Uterus (tissue), 2 donors: Measurements from ENCODE around the gene LMO7.

Experiments used
- POLR2A ChIP-seq, 2 donors: fragments of 450-650 bp; IDR thresholded peaks; one replicate each; pipeline ENCODE4 v1.6.1; 2016; ENCODE audit warnings: antibody characterized with exemption in 2 of 2, mild to moderate bottlenecking in 1 of 2, moderate library complexity in 1 of 2
- TF ChIP-seq, protein P1 (sequence below), 4 experiments: fragments of 200-600 bp in 2 of 4; fragments of 450-650 bp in 2 of 4; sonication (generic) in 2 of 4; IDR thresholded peaks; one replicate each; pipeline ENCODE4 v1.5.1; 2016 to 2019; ENCODE audit warnings: antibody characterized with exemption in 4 of 4, mild to moderate bottlenecking in 2 of 4, moderate library complexity in 1 of 4

DNA sequence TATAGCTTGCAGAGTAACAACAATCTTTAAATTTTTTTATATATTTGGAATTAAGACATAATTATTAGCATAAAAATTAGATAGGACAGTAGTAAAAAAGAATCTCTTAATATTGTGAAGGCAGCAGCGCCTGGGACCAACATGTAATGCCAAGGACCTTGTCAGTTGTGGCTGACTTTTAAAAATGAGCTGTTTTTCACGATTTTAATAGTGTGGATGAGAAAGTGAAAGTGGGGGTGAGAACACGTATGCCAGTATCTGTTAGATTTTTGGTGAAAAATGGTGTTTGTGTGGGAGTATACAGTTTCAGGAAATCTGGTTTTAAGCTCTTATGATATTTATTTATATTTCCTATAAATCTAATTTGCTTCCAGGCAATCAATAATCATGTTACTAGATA, 125.2 kb downstream of the LMO7 start:
- TF ChIP-seq POLR2A (IDR thresholded peaks at IDR 0.05), result no peak
- TF ChIP-seq, protein P1, sequence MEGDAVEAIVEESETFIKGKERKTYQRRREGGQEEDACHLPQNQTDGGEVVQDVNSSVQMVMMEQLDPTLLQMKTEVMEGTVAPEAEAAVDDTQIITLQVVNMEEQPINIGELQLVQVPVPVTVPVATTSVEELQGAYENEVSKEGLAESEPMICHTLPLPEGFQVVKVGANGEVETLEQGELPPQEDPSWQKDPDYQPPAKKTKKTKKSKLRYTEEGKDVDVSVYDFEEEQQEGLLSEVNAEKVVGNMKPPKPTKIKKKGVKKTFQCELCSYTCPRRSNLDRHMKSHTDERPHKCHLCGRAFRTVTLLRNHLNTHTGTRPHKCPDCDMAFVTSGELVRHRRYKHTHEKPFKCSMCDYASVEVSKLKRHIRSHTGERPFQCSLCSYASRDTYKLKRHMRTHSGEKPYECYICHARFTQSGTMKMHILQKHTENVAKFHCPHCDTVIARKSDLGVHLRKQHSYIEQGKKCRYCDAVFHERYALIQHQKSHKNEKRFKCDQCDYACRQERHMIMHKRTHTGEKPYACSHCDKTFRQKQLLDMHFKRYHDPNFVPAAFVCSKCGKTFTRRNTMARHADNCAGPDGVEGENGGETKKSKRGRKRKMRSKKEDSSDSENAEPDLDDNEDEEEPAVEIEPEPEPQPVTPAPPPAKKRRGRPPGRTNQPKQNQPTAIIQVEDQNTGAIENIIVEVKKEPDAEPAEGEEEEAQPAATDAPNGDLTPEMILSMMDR (IDR thresholded peaks at IDR 0.05), result no peak
